ENCODE data around the gene KCNIP1. TPM values are rescaled to one million over a fixed set of nuclear protein-coding genes. Genes with fewer than 3 reads are reported as not detected.

Gene KCNIP1
- polyA plus RNA-seq, 1 of the 3 experiments (the other 2 are of a cell fraction), result 1.3 TPM

GRCh38 chr5:170571875-170572852 lies 68.3 kb downstream of the KCNIP1 start:
- H3K27ac ChIP-seq (ENCODE audit: low read depth in 2 of 2, low read length in 1 of 2), result no peak overlapping the region
- no peak overlapping the region for H3K4me2 ChIP-seq
- H3K9me2 ChIP-seq, result no peaks in the 10 kb centered on the region
- WGBS (ENCODE audit: low lambda C conversion rate), result 63% methylated on average over 16 of the region's 16 CpGs
- no peak overlapping the region for H3K9ac ChIP-seq
- TF ChIP-seq, protein P1, sequence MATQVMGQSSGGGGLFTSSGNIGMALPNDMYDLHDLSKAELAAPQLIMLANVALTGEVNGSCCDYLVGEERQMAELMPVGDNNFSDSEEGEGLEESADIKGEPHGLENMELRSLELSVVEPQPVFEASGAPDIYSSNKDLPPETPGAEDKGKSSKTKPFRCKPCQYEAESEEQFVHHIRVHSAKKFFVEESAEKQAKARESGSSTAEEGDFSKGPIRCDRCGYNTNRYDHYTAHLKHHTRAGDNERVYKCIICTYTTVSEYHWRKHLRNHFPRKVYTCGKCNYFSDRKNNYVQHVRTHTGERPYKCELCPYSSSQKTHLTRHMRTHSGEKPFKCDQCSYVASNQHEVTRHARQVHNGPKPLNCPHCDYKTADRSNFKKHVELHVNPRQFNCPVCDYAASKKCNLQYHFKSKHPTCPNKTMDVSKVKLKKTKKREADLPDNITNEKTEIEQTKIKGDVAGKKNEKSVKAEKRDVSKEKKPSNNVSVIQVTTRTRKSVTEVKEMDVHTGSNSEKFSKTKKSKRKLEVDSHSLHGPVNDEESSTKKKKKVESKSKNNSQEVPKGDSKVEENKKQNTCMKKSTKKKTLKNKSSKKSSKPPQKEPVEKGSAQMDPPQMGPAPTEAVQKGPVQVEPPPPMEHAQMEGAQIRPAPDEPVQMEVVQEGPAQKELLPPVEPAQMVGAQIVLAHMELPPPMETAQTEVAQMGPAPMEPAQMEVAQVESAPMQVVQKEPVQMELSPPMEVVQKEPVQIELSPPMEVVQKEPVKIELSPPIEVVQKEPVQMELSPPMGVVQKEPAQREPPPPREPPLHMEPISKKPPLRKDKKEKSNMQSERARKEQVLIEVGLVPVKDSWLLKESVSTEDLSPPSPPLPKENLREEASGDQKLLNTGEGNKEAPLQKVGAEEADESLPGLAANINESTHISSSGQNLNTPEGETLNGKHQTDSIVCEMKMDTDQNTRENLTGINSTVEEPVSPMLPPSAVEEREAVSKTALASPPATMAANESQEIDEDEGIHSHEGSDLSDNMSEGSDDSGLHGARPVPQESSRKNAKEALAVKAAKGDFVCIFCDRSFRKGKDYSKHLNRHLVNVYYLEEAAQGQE (IDR thresholded peaks at IDR 0.05; ENCODE audit: low read depth, low read length), result no peak
- TF ChIP-seq MXI1 (IDR thresholded peaks at IDR 0.05; ENCODE audit: low read depth, low read length), result no peak
- TF ChIP-seq FOSL2 (IDR thresholded peaks at IDR 0.05; ENCODE audit: borderline replicate concordance, low read depth), result no peak
- TF ChIP-seq, protein P2, sequence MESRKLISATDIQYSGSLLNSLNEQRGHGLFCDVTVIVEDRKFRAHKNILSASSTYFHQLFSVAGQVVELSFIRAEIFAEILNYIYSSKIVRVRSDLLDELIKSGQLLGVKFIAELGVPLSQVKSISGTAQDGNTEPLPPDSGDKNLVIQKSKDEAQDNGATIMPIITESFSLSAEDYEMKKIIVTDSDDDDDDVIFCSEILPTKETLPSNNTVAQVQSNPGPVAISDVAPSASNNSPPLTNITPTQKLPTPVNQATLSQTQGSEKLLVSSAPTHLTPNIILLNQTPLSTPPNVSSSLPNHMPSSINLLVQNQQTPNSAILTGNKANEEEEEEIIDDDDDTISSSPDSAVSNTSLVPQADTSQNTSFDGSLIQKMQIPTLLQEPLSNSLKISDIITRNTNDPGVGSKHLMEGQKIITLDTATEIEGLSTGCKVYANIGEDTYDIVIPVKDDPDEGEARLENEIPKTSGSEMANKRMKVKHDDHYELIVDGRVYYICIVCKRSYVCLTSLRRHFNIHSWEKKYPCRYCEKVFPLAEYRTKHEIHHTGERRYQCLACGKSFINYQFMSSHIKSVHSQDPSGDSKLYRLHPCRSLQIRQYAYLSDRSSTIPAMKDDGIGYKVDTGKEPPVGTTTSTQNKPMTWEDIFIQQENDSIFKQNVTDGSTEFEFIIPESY (IDR thresholded peaks at IDR 0.05; ENCODE audit: borderline replicate concordance, low read depth), result no peak
- no peak for TF ChIP-seq GABPA (IDR thresholded peaks at IDR 0.05; ENCODE audit: low read depth)
- no peak for TF ChIP-seq ELF1 (IDR thresholded peaks at IDR 0.05)
- TF ChIP-seq NFIC (IDR thresholded peaks at IDR 0.05; ENCODE audit: borderline replicate concordance), result no peak
- TF ChIP-seq YY1 (IDR thresholded peaks at IDR 0.05; ENCODE audit: low read depth), result no peak
- TF ChIP-seq TEAD4 (IDR thresholded peaks at IDR 0.05; ENCODE audit: borderline replicate concordance, insufficient read depth), result no peak
- no peak for TF ChIP-seq MAX (IDR thresholded peaks at IDR 0.05; ENCODE audit: low read depth)
- TF ChIP-seq, protein P3, sequence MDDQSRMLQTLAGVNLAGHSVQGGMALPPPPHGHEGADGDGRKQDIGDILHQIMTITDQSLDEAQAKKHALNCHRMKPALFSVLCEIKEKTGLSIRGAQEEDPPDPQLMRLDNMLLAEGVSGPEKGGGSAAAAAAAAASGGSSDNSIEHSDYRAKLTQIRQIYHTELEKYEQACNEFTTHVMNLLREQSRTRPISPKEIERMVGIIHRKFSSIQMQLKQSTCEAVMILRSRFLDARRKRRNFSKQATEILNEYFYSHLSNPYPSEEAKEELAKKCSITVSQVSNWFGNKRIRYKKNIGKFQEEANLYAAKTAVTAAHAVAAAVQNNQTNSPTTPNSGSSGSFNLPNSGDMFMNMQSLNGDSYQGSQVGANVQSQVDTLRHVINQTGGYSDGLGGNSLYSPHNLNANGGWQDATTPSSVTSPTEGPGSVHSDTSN (IDR thresholded peaks at IDR 0.05), result no peak
- TF ChIP-seq TAF1 (IDR thresholded peaks at IDR 0.05; ENCODE audit: borderline replicate concordance, low read depth, low read length), result no peak
- TF ChIP-seq, protein P4, sequence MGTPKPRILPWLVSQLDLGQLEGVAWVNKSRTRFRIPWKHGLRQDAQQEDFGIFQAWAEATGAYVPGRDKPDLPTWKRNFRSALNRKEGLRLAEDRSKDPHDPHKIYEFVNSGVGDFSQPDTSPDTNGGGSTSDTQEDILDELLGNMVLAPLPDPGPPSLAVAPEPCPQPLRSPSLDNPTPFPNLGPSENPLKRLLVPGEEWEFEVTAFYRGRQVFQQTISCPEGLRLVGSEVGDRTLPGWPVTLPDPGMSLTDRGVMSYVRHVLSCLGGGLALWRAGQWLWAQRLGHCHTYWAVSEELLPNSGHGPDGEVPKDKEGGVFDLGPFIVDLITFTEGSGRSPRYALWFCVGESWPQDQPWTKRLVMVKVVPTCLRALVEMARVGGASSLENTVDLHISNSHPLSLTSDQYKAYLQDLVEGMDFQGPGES (IDR thresholded peaks at IDR 0.05; ENCODE audit: low read depth, low read length), result no peak
- TF ChIP-seq CHD2 (IDR thresholded peaks at IDR 0.05; ENCODE audit: low read length, partially characterized antibody), result no peak
- no peak overlapping the region for H3K4me3 ChIP-seq (ENCODE audit: low read depth in 2 of 2, low read length in 1 of 2)
- POLR2A ChIA-PET, result no interaction called here
- CTCF ChIA-PET, result interaction anchor here (1.1 kb wide), 2 partner anchors 17 to 54 kb away, joined by 3 read pairs; no protein-coding TSS in a partner anchor
- H3K36me3 ChIP-seq (replicated peaks in 1 of 2; ENCODE audit: control insufficient read depth in 1 of 2, insufficient read depth in 2 of 2, low read length in 1 of 2), result no peaks in the 10 kb centered on the region
- H3K9me3 ChIP-seq, result no peaks in the 10 kb centered on the region
- no peaks in the 10 kb centered on the region for H3F3A ChIP-seq (replicated peaks; ENCODE audit: insufficient read depth)
- H4K20me1 ChIP-seq (ENCODE audit: insufficient read depth), result no peaks in the 10 kb centered on the region
- H3K4me1 ChIP-seq (ENCODE audit: control insufficient read depth in 1 of 2, insufficient read depth in 2 of 2, low read depth in 1 of 2, low read length in 1 of 2), result no peaks in the 10 kb centered on the region
- H2AFZ ChIP-seq (ENCODE audit: low read depth), result no peak overlapping the region
- DNase-seq, result no peak
- H3K79me2 ChIP-seq (ENCODE audit: insufficient read depth), result no peaks in the 10 kb centered on the region
- H3K27me3 ChIP-seq (ENCODE audit: insufficient read depth), result peaks cover 4% of the 10 kb centered on the region

All from SK-N-SH (cell line).